Measurements from ENCODE around the gene IDH2. TPM values are rescaled to one million over a fixed set of nuclear protein-coding genes. Genes with fewer than 3 reads are reported as not detected.

IDH2 gene
- total and polyA plus RNA-seq, 2 donors from 2014 or later: 87.0 to 545 TPM

- no peak overlapping the region for H3K4me3 ChIP-seq (ENCODE audit: low read length in 3 of 3)
- no peaks in the 10 kb centered on the region for H3K27me3 ChIP-seq (ENCODE audit: control insufficient read depth, insufficient read depth, low read length)
- H3K36me3 ChIP-seq (ENCODE audit: control insufficient read depth in 2 of 3, insufficient read depth in 3 of 3, low read length in 3 of 3): no peaks in the 10 kb centered on the region
- peak overlapping the region; percentile 93 to 97 for H3K27ac ChIP-seq (ENCODE audit: low read depth in 2 of 2, low read length in 2 of 2)
- H3K4me1 ChIP-seq (ENCODE audit: control insufficient read depth in 2 of 3, insufficient read depth in 2 of 3, low read depth in 1 of 3, low read length in 3 of 3): peaks cover 0 to 12% (median 8%) of the 10 kb centered on the region in 3 donors
- TF ChIP-seq, protein P1, sequence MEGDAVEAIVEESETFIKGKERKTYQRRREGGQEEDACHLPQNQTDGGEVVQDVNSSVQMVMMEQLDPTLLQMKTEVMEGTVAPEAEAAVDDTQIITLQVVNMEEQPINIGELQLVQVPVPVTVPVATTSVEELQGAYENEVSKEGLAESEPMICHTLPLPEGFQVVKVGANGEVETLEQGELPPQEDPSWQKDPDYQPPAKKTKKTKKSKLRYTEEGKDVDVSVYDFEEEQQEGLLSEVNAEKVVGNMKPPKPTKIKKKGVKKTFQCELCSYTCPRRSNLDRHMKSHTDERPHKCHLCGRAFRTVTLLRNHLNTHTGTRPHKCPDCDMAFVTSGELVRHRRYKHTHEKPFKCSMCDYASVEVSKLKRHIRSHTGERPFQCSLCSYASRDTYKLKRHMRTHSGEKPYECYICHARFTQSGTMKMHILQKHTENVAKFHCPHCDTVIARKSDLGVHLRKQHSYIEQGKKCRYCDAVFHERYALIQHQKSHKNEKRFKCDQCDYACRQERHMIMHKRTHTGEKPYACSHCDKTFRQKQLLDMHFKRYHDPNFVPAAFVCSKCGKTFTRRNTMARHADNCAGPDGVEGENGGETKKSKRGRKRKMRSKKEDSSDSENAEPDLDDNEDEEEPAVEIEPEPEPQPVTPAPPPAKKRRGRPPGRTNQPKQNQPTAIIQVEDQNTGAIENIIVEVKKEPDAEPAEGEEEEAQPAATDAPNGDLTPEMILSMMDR (IDR thresholded peaks at IDR 0.05; ENCODE audit: borderline replicate concordance, extremely low read depth, insufficient read depth): no peak
- no peak for FAIRE-seq
- intact Hi-C loops (cut with DNase I): no loop called here
- H3K9ac ChIP-seq (ENCODE audit: low read length in 3 of 3): no peak overlapping the region
- H3K9me3 ChIP-seq (ENCODE audit: control insufficient read depth in 2 of 3, insufficient read depth in 1 of 3, low read length in 3 of 3): no peaks in the 10 kb centered on the region
- DNase-seq: no peak
Observed at GRCh38 chr15:90105521-90105920, 3.3 kb upstream of the IDH2 start.

DNA sequence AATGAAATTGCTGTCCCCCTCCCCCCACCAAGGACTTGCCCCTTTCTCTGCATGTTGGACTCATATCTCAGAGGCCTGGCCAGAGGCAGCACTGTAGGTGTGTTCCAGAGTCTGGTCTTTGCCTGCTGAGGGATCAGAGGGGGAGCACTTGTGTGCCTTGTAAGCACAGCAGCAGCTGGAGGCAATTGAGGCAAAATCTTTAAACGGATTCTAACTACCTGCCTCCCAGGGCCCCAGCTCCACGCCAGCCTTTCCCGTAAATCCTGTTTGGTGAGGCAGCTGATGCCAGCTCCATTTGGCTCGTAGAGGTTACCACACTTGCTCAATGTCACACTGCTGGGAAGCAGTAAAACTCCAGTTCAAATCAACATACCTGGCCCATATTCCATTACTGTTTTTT lies 2.3 kb upstream of the IDH2 start:
- intact Hi-C loops (cut with DNase I): no loop called here
- peak overlapping the region in 1 of 3 donors; percentile 94 for H3K9ac ChIP-seq (ENCODE audit: low read length in 3 of 3)
- H3K4me3 ChIP-seq (ENCODE audit: low read length in 3 of 3): peak overlapping the region in 1 of 3 donors; percentile 10
- H3K9me3 ChIP-seq (ENCODE audit: control insufficient read depth in 2 of 3, insufficient read depth in 1 of 3, low read length in 3 of 3): no peaks in the 10 kb centered on the region
- peak overlapping the region; percentile 93 to 97 for H3K27ac ChIP-seq (ENCODE audit: low read depth in 2 of 2, low read length in 2 of 2)
- FAIRE-seq (no peak), DNase-seq (peak in 3 of 5 donors; percentile 28 to 49 (median 40))
- no peaks in the 10 kb centered on the region for H3K27me3 ChIP-seq (ENCODE audit: control insufficient read depth, insufficient read depth, low read length)
- no peaks in the 10 kb centered on the region for H3K36me3 ChIP-seq (ENCODE audit: control insufficient read depth in 2 of 3, insufficient read depth in 3 of 3, low read length in 3 of 3)
- TF ChIP-seq, protein P1 (IDR thresholded peaks at IDR 0.05; ENCODE audit: borderline replicate concordance, extremely low read depth, insufficient read depth): no peak
- peaks cover 0 to 22% (median 8%) of the 10 kb centered on the region in 3 donors for H3K4me1 ChIP-seq (ENCODE audit: control insufficient read depth in 2 of 3, insufficient read depth in 2 of 3, low read depth in 1 of 3, low read length in 3 of 3)

DNA sequence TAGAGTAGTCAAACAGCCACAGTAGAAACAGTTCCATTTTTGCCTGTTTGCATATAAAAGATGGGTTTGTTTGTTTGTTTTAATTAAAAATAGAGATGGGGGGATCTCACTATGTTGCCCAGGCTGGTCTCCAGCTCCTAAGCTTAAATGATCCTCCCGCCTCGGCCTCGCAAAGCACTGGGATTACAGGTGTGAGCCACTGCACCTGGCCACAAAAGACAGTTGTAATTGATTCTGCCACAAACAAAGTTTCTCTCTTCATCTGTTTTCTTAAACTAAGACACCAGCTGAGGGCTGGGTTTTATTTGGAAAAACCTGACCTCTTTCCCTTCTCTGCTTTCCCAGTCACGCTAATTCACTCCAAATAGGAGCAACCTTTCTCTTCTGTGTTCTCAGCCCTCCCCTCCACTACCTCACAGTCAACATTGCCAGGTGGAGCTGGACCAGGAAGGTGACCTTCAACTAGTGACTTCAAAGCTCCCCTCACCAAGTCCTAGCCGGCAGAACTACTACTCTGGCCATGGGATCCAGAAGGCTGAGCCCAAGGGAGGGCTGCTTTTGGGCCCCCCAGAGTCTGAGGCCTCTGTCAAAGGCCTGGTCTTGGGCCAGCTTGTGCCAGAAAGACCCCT lies 1.5 kb upstream of the IDH2 start:
- TF ChIP-seq, protein P1 (IDR thresholded peaks at IDR 0.05; ENCODE audit: borderline replicate concordance, extremely low read depth, insufficient read depth): no peak
- H3K36me3 ChIP-seq (ENCODE audit: control insufficient read depth in 2 of 3, insufficient read depth in 3 of 3, low read length in 3 of 3): no peaks in the 10 kb centered on the region
- H3K4me3 ChIP-seq (ENCODE audit: low read length in 3 of 3): peak overlapping the region in 2 of 3 donors; percentile 28 to 83
- H3K4me1 ChIP-seq (ENCODE audit: control insufficient read depth in 2 of 3, insufficient read depth in 2 of 3, low read depth in 1 of 3, low read length in 3 of 3): peaks cover 0 to 27% (median 13%) of the 10 kb centered on the region in 3 donors
- H3K27me3 ChIP-seq (ENCODE audit: control insufficient read depth, insufficient read depth, low read length): no peaks in the 10 kb centered on the region
- peak in 3 of 5 donors; percentile 30 to 47 (median 46) for DNase-seq
- intact Hi-C loops (cut with DNase I): no loop called here
- no peaks in the 10 kb centered on the region for H3K9me3 ChIP-seq (ENCODE audit: control insufficient read depth in 2 of 3, insufficient read depth in 1 of 3, low read length in 3 of 3)
- peak overlapping the region in 1 of 3 donors; percentile 94 for H3K9ac ChIP-seq (ENCODE audit: low read length in 3 of 3)
- FAIRE-seq: no peak
- H3K27ac ChIP-seq (ENCODE audit: low read depth in 2 of 2, low read length in 2 of 2): peak overlapping the region; percentile 93 to 97

Data from kidney (tissue), 14 donors.